Astrocyte of the spinal cord (primary cell): ENCODE data around the gene MYO19.

Experiments
- DNase-seq: peaks from one replicate; pipeline ENCODE4 v3.0.0; 2011; ENCODE audit warnings: low read depth, low spot score
- H3K4me3 ChIP-seq: 2 replicates; pipeline ENCODE4 v1.5.1; 2011; ENCODE audit warnings: low read depth, mild to moderate bottlenecking, low read length, moderate library complexity
- CTCF ChIP-seq: IDR thresholded peaks from 2 replicates; pipeline ENCODE4 v1.5.1; 2012; ENCODE audit warnings: low read depth, mild to moderate bottlenecking, low read length, inconsistent platforms
- in situ Hi-C: cut with HindIII; loops from 2 replicates; pipeline ENCODE4 v1.10.0; 2017; ENCODE audit warnings: low sequenced_read_pairs

MYO19 gene

GRCh38 chr17:36553459-36553858 is 18.8 kb upstream of the MYO19 start:
- in situ Hi-C loops = no loop called here
- no peak for TF ChIP-seq CTCF
- DNase-seq = no peak
- no peak overlapping the region for H3K4me3 ChIP-seq

- in situ Hi-C loops = no loop called here
- no peak overlapping the region for H3K4me3 ChIP-seq
- no peak for DNase-seq
- no peak for TF ChIP-seq CTCF
Measured at GRCh38 chr17:36550491-36551417, 16.1 kb upstream of the MYO19 start.

- TF ChIP-seq CTCF = no peak
- H3K4me3 ChIP-seq = peak overlapping the region; percentile 96
- in situ Hi-C loops = no loop called here
- no peak for DNase-seq
Measured at GRCh38 chr17:36547776-36548175, 13.1 kb upstream of the MYO19 start.

GRCh38 chr17:36546418-36547093 is 11.9 kb upstream of the MYO19 start:
- in situ Hi-C loops = no loop called here
- DNase-seq = no peak
- H3K4me3 ChIP-seq = peak overlapping the region; percentile 96
- TF ChIP-seq CTCF = no peak

GRCh38 chr17:36545465-36546417 is 11.1 kb upstream of the MYO19 start:
- peak overlapping the region; percentile 96 for H3K4me3 ChIP-seq
- peak; percentile 98 for DNase-seq
- TF ChIP-seq CTCF = no peak
- in situ Hi-C loops = no loop called here

GRCh38 chr17:36545077-36545464 is 10.4 kb upstream of the MYO19 start:
- no peak for DNase-seq
- TF ChIP-seq CTCF = no peak
- in situ Hi-C loops = no loop called here
- H3K4me3 ChIP-seq = peak overlapping the region; percentile 97
